ENCODE results near the gene SNRNP200.
"Not testable (repeated sequence)": the region's sequence is repeated elsewhere in the genome, so short reads cannot be mapped to it uniquely, and the experiment has no call there.

The SNRNP200 gene

GRCh38 chr2:96325041-96325883 lies 19.9 kb upstream of the SNRNP200 start, which contains the start of gene ITPRIPL1:
TSS of gene ITPRIPL1 (plus strand) at chr2:96325317. CDS start at chr2:96325840, 523 bp downstream.
- DNase-seq = peak; percentile 5 to 43

GRCh38 chr2:96324721-96325040 lies 19.3 kb upstream of the SNRNP200 start:
- DNase-seq = peak in 1 of 2 donors; percentile 32

GRCh38 chr2:96323849-96324248 lies 18.5 kb upstream of the SNRNP200 start:
- DNase-seq = no peak

- peak in 1 of 2 donors; percentile 34 for DNase-seq
These were observed 15.6 kb upstream of the SNRNP200 start for GRCh38 chr2:96320728-96321622.

- DNase-seq = no peak
These were observed 15.0 kb upstream of the SNRNP200 start for GRCh38 chr2:96320326-96320725.

GRCh38 chr2:96319396-96319795 lies 14.1 kb upstream of the SNRNP200 start:
- no peak for DNase-seq

- DNase-seq = no peak
These were observed 13.4 kb upstream of the SNRNP200 start for GRCh38 chr2:96318723-96319122.

- DNase-seq = no peak
These were observed 12.2 kb upstream of the SNRNP200 start for GRCh38 chr2:96317584-96317997.

- DNase-seq = no peak
These were observed 11.7 kb upstream of the SNRNP200 start for GRCh38 chr2:96316999-96317398.

- peak in 1 of 2 donors; percentile 39 for DNase-seq
These were observed 10.2 kb upstream of the SNRNP200 start for GRCh38 chr2:96315400-96316071.

GRCh38 chr2:96315005-96315399 lies 9.7 kb upstream of the SNRNP200 start:
- DNase-seq = no peak

- DNase-seq = no peak
These were observed 2.9 kb upstream of the SNRNP200 start for GRCh38 chr2:96308248-96308647.

GRCh38 chr2:96306370-96306769 lies 1.0 kb upstream of the SNRNP200 start:
- no peak for DNase-seq

GRCh38 chr2:96305979-96306308 lies 598 bp upstream of the SNRNP200 start:
- no peak for DNase-seq

- no peak for DNase-seq
These were observed 740 bp downstream of the SNRNP200 start for GRCh38 chr2:96304606-96305005.

GRCh38 chr2:96301865-96302264 lies 3.5 kb downstream of the SNRNP200 start:
- no peak for DNase-seq

- DNase-seq = no peak
These were observed 8.4 kb downstream of the SNRNP200 start for GRCh38 chr2:96296925-96297324.

GRCh38 chr2:96294271-96294670 lies 11.1 kb downstream of the SNRNP200 start:
- DNase-seq = not testable (repeated sequence)

GRCh38 chr2:96291751-96292150 lies 13.6 kb downstream of the SNRNP200 start:
- no peak for DNase-seq

GRCh38 chr2:96287273-96287856 lies 18.0 kb downstream of the SNRNP200 start:
- no peak for DNase-seq

GRCh38 chr2:96276787-96277499 lies 28.4 kb downstream of the SNRNP200 start:
- no peak for DNase-seq

- no peak for DNase-seq
These were observed 30.8 kb downstream of the SNRNP200 start for GRCh38 chr2:96274355-96275056.
